Stimulated activated CD4-positive, alpha-beta T cell treated with anti-CD3 and anti-CD28 coated beads, Interleukin-4, amount 100 ng/mL, for 24 hours (primary cell): ENCODE results near the gene PPP2R2B.
"Not testable (repeated sequence)": the region's sequence is repeated elsewhere in the genome, so short reads cannot be mapped to it uniquely, and the experiment has no call there.

Source experiments
- DNase-seq: peaks from one replicate; pipeline ENCODE4 v3.0.0-alpha.2; 2020

PPP2R2B gene

DNA sequence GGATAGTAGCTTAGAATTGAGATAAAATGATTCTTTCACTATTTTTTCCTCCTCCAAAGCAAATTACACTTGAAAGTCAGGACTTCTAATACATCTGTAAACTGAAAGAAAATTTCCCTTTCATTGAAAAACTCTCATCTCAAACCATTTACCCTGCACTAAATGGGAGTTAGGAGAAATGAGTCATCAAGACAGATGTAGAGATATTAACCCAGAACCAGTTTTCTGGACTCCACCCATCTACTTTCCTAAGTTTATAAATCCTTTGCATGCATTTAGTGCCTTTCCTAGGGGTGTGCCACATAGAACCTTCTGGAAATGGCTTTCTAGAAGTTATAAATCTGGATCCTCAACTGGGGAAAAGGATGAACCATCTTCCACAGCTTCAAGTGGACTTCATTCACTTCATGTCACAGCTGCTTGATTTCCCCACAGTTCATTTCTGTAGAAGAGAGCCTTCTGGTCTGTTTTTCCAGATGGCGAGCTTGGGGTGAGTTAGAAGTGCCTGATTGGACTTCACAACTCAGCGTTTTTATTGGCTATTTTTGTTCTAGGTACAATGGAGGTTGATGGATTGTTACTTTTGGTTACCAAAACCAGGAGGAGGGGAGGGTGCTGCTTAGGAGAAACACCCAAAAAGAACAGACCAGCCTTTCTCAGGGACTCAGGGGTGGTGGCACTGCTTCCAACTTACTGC lies 290.1 kb downstream of the PPP2R2B start:
- no peak for DNase-seq

- DNase-seq: no peak
These were observed 291.8 kb downstream of the PPP2R2B start for GRCh38 chr5:146586752-146587151.

DNA sequence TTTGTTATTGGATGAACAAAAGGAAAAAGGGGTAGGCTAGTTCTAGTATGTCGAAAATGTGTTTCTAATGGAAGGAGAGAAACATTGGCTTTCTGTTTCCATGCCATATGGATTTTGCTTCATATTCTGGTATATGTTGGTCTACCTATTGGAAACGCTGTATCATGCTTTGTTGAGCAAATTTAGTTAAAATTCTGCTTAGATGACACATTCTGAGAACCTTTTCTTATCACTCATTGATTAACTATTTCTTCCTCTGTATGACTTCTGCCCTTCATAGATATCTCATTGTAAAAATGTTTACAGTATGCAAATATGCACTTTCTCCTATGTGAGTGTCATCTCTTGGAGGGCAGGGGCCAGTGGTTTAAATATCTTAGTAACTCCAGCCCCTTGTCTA lies 293.8 kb downstream of the PPP2R2B start:
- no peak for DNase-seq

DNA sequence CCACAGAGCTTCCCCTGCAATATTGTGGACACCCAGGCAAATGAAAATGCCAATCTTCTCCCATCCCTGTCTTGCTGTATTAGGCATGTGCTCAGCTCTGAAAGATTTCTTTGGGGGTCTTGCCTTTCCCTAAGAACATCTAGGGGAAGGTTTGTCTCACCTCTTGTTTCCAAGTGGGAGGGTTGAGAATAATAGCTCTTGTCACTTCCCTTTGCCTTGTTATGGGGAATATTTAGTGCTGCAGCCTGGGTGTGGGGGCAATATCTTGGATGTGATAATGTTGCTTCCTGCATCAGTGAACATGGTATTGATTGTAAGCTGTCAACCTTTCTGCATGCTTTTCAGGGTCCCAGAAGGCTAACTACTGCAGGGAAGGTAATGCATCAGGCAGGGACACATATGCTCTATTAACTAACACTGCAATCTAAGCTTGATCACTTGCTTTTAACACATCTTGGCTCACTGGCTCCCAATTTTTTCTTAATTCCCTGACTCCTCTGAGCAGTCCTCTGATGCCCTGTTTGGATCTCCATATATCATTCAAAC lies 296.4 kb downstream of the PPP2R2B start:
- DNase-seq: no peak

- no peak for DNase-seq
These were observed 298.3 kb downstream of the PPP2R2B start for GRCh38 chr5:146580237-146580636.

DNA sequence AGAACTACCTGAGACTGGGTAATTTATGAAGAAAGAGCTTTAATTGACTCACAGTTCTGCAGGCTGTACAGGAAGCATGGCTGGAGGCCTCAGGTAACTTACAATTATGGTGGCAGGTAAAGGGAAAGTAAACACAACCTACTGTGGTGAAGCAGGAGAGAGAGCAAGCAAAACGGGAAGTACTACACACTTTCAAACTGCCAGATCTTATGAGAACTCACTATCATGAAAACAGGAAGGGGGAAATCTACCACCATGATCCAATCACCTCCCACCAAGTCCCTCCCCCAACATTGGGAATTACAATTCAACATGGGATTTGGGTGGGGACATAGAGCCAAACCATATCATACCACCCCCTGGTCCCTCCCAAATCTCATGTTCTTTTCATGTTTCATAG lies 303.8 kb downstream of the PPP2R2B start:
- DNase-seq: no peak

DNA sequence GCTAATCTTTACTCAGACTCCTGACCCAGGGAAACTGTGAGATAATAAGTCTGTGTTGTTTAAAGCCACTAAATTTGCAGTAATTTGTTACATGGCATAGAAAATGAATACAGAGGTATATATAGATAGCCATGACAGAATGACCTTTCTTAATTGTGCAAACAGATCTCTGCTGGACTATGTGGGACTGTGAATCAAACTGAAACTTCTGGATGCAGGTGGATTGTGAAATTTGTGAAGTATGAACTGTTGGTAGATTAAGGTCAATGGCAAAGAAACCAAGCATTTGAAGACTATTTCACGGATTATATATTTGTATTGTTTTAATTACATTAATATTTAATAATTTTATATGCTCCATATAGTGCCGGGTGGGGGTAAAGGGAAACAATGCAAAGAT lies 310.4 kb downstream of the PPP2R2B start:
- DNase-seq: no peak

GRCh38 chr5:146565764-146566367 lies 312.7 kb downstream of the PPP2R2B start:
- peak; percentile 49 for DNase-seq

DNA sequence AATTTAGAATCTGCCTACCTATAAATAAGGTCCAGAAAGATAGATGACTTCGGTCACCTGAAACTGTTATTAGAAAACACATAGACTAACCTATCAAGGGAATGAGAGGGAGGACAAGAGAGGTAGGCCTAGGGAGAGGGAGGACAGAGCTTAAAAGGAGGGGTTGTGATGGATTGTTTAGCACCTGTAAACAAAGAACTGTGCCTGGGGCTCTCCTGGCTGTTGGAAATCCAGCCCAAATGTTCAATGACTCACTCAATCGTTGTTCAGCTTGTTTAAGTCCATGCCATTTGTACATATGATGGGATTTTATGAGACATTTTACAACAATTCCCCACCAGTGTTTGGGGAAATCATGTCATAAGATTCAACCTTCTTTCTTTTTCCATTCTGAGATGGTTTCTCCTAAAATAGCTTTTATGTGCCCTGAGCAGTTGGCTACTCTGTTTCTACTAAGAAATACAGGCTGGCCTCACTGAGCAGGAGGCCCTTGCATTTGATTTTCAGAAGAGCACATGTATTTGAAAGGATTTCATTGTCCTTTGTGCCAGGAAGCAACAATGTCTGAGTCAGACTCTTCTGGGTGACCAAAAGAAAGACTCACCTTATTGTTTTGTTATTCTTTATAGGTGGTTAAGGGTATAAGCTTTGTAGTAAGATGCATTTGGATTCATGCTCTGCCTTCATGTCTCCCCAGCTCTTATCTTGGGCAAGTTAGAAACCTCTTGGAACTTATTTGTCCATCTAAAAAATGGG lies 314.4 kb downstream of the PPP2R2B start:
- DNase-seq: no peak

DNA sequence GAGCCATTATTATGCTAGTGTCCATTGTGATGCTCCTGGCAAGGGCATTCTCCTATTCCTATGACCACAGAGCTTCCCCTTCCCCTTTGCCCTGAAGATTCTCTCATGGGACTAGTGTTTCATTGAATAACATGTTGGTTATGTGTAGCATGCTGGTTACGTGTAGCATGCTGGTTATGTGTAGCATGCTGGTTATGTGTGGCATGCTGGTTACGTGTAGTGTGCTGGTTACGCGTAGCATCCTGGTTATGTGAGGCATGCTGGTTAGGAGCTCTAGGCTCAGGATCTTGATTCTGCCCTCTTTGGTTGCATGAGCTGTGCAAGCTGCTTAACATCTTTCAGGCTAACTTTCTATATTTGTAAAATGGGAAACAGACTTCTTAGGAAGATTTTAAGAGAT lies 316.1 kb downstream of the PPP2R2B start:
- DNase-seq: no peak

- DNase-seq: no peak
These were observed 316.8 kb downstream of the PPP2R2B start for GRCh38 chr5:146561711-146562110.

- no peak for DNase-seq
These were observed 318.2 kb downstream of the PPP2R2B start for GRCh38 chr5:146560205-146560812.

DNA sequence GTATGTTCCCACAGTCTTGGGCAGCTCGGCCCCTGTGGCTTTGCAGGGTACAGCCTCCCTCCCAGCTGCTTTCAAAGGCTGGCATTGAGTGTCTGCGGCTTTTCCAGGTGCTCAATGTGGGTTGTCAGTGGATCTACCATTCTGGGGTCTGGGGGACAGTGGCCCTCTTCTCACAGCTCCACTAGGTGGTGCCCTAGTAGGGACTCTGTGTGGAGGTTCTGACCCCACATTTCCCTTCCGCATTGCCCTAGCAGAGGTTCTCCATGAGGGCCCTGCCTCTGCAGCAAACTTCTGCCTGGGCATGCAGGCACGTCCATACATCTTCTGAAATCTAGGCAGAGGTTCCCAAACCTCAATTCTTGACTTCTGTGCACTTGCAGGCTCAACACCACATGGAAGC lies 321.7 kb downstream of the PPP2R2B start:
- DNase-seq: not testable (repeated sequence)

DNA sequence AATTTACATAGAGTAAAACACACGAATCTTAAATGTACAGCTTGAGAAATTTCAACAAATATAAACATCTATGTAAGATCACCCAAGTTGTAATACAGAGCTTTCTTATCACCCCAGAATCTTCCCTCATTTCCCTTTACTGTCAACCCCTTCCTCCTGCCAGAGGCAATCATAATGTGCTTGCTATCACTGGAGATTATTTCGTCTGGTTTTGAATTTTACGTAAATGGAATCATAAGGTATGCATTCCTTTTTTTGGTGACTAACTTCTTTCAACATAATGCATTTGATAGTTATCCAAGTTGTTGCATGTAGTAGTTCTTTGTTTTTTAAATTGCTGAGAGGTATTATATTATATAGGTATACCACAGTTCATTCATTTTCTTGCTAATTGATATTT lies 325.1 kb downstream of the PPP2R2B start:
- no peak for DNase-seq

- DNase-seq: no peak
These were observed 328.9 kb downstream of the PPP2R2B start for GRCh38 chr5:146549615-146550014.

- no peak for DNase-seq
These were observed 329.6 kb downstream of the PPP2R2B start for GRCh38 chr5:146548781-146549449.

- no peak for DNase-seq
These were observed 334.3 kb downstream of the PPP2R2B start for GRCh38 chr5:146544232-146544631.

DNA sequence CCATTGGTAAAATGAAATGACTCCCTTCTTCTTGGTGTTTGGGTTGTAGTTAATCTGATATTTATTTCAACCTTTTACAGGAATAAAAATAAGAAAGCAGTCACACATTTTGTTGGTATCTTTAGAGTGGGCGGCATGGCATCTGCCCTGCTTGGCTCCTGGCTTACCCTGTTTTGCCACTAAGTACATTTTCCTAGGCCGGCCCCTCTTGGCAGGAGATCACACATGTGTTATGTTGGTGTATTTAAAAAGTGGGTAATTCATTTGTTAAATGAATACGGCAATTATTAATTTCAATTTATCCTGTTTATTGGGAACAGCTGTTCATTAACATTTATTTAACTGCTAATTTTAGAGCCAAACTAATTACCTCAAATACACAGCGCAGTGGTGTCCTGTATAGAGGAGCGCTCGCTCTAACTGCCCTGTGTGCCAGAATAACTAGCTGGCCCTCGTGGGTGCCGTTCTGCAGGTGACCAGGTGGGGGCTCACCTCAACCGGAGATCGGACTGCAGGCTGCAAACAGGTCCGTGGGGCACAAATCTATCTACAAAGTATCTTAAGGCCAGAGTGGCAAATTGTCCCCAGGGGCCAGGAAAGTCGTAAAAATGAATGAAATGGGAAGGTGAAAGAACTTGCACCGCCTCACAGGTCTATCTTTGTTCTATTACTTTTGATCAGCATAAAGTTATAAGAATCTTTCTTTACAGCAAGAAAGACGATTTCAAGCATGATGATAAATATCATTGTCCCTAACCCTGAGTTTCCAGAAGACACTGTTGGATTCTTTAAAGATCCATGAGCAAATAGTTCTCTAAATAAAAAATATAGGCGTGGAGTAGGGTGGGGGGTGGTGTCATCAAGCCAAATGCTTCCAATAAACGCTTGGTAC lies 336.4 kb downstream of the PPP2R2B start:
- DNase-seq: peak; percentile 71

- DNase-seq: no peak
These were observed 338.1 kb downstream of the PPP2R2B start for GRCh38 chr5:146540414-146540813.

DNA sequence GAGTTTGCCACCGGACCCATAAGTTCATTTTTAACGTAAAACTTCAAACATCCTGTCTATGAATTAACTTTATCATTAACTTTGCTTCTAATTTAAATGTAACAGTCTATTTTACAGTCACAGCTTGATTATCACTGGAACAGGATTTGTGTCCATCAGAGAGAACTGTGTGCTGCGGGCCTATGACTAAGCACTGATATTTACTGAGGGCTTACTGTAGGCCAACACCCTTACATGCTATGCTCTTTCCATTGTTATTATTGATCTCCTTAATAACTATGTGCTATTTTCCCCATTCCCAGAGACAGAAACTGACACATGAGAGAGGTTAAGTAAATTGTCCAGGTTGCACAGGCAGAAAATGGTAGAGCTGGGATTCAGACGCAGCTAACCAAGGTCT lies 338.6 kb downstream of the PPP2R2B start:
- DNase-seq: no peak

DNA sequence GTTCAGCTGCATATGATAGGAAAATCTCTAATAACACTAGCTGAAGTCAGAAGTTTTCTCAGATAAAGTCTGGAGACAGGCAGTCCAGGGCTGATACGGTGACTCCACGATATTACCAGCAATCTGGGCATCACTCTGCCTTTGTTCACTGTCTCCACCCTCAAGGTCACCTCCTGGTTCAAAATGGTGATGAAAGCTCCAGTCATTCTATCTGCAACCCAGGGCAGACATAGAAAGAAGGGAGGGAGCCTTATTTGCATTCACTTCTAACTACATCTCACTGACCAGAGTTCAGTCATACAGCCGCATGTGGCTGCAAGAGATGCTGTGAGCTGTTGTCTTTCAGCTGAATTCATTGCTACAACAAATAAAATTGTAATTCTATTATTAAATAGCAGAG lies 340.1 kb downstream of the PPP2R2B start:
- DNase-seq: no peak

DNA sequence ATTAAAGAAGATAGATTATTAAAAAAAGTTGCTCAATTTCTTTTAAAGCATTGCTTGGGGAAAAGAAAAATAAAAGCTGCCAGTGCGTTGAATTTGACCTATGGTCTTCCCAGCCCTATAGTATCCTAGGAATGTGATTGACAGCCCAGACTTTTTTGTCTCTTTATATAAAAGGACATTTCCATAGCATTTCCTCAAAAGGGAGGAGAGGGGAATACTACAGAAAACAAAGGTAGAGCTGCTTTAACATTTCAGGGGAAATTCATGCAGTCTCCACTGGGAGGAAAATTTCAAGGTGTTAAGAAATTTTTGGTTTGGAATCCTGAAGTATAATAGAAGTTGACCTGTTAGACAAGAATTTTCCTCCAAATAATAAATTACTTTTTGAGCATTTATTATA lies 344.7 kb downstream of the PPP2R2B start:
- DNase-seq: no peak
